ENCODE data around the gene OGFR.

The OGFR gene

DNA sequence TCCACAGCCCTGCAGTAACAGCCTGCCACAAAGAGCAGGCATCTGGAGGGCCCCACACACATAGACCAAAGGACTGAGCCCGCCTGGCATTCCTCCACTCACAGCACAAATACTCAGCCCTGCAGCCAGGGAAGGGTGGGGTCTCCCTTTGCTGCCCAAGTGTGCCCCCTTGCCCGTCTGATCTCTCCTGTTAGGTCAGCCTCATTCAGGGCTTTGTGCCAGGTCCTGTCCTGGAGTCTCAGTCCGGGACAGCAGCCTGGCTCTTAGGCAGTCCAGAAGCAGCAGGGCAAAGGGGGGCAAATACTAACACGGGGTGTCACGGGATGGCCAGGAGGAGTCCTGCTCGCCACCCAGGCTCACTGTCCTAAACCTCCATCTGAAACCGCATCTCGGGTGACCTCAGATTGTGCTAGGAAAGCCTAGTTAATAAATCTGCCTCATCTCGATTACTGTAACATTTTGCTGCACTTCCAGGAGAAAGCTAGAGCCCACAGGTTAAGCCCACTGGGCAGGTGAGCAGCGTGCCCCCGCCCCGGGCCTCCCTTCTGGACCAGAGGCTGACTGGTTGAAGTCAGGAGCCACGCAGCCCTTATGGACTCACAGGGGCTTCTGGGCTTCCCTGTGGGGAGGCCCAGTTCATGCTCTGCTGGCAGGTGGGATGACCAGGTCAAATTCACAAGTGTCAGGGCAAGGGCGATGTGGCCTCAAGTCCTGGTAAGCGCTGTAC is 3.2 kb upstream of the OGFR start:
- no peak for DNase-seq

DNA sequence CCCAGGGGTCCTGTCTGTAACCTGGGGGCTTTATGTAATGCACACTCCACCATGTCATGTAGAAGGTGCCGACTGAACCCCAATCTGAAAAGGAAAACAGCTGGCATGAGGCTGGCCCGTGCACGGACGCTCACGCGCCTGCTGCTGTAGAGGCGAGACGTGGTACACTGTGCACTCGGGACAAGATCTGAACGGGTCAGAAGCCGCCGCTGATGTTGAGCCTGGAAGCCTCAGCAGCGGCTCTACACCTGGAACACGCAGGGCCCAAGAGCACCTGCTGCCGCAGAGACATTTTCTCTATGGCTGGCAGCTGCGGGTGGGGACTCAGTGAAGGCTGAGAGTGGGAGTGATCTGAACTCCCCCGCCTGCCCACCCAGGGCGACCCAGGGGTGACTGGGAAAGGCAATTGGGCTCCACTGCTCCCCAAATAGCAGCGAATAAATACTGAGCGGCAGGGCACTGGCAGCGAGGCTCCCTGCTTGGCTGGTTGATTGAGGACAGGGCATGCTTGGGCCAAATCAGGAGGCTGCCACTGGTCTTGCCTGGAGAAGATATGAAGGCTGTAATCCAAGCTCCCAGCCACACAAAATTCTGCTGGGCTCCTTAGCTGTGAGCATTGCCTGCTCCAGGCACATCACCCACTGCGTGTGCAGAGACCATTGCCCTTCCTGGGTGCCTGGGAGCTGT is 2.5 kb upstream of the OGFR start:
- DNase-seq: no peak

DNA sequence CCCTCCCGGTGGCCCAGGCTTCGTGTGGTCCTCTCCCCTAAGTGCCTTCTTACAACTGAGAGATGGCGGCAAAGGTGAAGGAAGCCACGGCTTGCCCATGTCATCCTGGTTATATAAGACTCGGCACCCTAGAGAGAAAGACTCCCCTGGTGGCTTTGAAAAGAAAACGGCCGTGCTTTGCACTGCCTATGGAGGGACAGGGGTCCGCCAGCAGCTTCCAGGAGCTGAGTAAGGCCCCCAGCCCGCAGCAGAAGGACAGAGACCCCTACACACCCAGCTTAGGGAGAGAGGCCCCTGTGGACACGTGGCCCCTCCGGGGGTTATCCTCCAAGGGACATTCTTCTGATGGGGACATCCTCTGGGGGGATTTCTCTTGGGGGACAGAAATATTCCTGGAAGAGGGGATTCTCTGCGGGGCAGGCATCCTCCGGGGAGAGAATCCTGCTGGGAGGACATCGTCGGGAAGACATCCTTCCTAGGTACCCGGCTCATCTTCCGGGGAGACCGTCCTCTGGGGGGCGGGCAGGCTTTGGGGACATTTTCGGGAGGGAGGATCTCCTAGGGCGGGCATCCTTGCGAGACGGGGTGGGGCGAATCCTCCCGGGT is 511 bp upstream of the OGFR start:
- no peak for DNase-seq

DNA sequence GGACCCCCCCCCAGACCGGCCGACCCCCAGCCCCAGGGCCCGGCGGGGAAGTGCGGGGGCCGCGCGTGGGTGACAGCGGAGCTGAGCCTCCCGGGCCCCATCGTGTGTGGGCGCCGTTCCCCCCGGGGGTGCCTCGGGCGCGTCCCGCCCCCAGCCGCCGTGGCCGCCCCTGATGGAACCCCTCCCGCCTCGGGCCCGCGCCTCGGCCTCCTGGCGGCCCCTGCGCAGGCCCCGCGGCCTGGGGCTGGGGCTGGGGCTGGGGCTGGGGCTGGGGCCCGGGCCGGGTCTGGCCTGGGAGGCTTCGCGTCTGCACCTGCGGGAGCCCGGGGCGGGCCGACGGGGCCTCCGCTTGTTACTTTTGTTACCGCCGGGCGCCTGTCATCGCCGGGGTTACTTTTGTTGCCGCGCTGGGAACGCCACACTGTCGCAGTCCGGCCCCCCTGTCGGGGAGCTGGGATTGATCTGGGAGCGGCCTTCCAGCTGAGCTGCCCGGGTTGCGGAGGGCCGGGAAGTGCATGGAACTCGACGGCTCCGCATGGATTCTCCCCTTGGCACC is 598 bp downstream of the OGFR start:
- DNase-seq: no peak

DNA sequence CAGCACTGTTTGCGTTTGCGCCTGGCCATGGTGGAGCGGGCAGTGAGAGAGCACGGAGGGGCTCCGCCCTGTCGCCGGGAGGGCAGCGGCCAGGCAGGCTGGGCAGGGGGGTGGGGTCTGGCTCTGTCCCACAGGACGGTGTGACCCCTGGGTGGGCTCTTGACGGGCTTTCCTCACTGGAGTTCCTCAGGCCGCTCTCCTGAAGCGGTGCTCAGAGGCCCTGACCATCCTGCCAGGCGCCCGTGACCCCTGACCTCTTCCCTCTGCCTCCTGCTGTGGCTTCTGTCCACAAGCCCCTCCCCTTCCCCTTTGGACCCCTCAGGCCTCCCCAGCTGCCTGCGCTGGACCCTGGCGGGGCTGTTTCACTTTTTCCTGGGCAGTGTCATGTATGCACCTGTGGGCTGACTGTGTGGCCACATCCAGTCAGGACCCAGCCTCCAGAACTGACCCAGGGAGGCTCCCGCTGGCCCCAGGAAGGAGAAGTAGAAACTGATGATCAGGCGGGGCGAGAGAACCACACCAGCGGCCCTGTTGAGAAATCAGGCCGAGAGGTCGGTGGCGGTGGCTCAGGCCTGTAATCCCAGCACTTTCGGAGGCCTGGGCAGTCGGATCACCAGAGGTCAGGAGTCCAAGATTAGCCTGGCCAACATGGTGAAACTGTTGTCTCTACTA is 1.2 kb downstream of the OGFR start:
- DNase-seq: no peak

DNA sequence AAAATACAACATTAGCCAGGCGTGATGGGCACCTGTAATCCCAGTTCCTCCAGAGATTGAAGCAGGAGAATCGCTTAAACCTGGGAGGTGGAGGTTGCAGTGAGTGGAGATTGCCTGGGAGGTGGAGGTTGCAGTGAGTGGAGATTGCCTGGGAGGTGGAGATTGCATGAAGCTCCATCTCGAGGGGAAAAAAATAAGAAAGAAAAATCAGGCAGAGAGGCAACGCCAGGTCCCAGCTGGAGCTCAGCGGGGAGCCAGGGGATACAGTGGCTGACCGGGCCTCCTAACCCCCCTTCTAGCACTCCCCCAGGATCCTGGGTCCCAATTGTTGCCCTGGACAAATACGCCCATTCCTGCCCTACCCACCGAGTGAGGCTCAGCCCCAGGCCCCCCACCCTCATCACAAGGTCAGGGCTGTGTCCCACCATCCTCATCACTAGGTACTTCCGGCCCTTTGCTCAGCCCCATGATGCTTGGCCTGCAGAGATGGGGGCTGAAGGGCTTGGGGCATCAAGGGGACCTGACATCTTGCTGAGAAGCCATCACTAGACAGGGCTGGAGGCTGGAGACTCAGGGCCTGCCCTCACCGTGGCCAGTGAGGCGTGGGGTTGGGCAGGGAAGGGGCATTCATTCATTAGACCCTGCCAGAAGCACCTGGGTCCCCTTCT is 1.9 kb downstream of the OGFR start:
- DNase-seq: no peak

DNA sequence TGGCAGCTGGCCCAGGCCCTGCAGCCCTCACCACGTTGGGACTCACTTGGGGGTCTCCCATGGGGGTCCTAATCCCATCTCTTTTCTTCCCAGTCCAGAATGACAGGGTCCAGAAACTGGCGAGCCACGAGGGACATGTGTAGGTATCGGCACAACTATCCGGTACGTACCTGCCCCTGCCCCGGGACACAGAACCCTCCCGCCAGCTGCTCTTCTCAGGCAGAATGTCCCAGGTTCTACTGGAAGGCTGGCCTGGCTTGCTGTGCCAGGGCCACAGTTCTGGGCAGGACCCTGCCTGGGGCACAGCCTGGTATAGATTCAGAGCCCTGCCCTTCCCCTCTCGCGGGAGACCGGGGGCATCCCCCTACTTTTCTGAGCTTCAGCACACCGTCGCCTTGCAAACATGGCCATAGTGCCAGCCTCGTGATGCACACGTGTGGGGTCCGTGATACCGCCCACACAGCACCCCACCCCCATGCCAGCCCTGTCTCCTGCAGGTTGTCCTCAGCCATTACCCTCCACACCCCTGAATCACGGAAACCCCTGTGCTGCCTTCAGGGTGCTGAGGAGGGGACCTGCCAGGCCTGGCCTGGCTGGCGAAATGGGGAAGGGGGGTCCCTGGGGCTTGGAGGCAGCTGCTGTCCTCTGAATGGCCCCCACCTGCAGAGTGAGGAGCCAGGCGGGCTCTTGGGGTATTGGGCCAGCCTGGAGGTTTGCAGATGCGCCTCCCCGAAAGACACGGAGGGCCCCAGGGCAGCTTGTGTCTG is 3.0 kb downstream of the OGFR start:
- no peak for DNase-seq

DNA sequence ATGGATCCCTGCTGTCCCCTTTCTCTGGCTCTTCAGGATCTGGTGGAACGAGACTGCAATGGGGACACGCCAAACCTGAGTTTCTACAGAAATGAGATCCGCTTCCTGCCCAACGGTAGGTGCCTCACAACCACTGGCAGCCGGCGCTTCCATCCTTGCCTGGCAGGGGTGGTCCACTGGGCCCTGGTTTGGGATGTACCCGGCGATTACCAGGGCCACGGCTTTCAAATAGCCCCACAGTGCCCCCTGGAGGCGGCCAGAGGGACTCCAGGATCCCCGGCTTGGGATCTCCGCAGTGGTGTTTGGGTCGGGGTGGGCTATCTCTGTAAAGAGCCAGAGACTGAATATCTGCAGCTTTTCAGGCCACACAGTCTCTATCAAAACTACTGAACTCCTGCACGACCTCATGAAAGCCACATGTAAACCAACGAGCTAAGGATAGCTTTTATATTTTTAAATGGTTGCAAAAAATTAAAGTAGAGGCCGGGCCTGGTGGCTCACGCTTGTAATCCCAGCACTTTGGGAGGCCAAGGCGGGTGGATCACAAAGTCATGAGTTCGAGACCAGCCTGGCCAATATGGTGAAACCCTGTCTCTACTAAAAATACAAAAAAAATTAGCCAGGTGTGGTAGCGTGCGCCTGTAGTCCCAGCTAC is 3.7 kb downstream of the OGFR start:
- peak; percentile 79 for DNase-seq

DNA sequence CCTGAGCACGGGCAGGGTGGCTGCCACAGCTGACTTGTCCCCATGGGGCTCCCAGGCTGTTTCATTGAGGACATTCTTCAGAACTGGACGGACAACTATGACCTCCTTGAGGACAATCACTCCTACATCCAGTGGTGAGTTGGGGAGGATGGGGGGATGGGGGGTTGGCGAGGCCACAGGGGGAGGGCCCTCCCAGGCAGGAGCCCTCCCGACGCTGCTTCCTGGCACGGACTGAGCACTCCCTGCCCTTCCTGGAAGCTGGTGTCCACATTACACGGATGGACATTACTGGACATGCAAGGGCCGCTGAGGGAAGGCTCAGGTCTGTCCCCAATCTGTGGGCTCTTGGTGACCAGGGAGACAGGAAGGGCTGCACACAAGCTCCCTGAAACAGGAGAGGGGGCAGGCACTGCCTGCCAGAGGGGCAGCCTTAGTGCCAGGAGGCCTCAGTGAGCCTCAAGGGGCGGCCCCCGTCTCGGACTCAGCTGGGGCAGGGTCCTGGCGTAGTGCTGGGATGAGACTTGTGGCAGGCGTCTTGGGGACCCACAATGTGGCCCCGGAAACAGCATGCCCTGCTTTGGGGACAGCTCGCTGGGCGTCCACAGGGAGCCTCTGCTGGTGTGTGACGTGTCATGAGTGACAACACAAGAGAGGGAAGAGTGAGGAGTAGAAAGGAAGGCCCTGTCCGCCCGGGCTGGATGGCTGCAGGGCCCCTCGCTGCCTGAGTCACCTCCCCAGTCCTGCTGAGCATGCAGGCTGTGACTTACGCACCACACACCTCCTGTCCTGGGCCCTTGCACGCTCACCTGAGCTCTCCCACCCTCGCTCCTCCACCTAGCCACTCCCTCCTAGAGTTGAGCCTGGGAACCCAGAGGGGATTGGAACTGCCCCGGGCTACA is 5.1 kb downstream of the OGFR start:
- no peak for DNase-seq

DNA sequence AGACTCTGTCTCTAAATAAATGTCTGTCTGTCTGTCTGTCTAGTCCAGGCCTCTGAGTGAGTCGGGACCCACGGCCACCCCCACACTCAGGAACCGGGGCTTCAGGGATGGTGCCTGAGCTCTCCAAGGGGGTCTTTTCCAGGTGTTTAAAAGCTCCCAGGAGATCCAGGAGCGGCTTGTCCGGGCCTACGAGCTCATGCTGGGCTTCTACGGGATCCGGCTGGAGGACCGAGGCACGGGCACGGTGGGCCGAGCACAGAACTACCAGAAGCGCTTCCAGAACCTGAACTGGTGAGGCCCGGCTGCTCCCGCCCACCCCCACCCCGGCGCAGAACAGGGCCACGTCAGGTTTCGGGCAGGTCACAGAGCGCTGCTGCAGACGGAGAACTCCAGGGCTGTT is 6.7 kb downstream of the OGFR start:
- DNase-seq: no peak

DNA sequence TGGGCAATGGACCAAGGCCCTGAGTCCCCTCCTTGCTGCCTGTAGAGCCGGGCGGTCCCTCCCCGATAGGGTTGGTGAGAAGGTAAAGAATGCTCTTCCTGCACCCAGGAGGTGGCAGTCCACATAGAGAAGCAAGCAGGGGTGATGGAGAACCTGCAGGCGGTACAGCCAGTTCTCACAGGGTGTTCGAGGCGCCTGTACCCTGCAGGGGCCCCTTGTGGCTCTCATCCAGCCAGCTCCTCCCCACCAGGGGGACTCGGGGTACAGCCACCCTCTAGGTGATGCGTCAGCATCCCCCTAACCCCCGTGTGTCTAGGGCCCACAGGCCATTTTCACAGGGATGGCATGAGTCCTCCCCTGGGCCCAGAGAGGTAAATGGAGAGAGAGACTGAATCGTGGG is 7.1 kb downstream of the OGFR start:
- DNase-seq: no peak

DNA sequence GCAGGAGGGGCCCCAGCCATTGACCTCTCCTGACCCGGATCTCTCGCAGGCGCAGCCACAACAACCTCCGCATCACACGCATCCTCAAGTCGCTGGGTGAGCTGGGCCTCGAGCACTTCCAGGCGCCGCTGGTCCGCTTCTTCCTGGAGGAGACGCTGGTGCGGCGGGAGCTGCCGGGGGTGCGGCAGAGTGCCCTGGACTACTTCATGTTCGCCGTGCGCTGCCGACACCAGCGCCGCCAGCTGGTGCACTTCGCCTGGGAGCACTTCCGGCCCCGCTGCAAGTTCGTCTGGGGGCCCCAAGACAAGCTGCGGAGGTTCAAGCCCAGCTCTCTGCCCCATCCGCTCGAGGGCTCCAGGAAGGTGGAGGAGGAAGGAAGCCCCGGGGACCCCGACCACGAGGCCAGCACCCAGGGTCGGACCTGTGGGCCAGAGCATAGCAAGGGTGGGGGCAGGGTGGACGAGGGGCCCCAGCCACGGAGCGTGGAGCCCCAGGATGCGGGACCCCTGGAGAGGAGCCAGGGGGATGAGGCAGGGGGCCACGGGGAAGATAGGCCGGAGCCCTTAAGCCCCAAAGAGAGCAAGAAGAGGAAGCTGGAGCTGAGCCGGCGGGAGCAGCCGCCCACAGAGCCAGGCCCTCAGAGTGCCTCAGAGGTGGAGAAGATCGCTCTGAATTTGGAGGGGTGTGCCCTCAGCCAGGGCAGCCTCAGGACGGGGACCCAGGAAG is 7.7 kb downstream of the OGFR start:
- no peak for DNase-seq

DNA sequence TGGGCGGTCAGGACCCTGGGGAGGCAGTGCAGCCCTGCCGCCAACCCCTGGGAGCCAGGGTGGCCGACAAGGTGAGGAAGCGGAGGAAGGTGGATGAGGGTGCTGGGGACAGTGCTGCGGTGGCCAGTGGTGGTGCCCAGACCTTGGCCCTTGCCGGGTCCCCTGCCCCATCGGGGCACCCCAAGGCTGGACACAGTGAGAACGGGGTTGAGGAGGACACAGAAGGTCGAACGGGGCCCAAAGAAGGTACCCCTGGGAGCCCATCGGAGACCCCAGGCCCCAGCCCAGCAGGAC is 8.2 kb downstream of the OGFR start:
- DNase-seq: no peak

DNA sequence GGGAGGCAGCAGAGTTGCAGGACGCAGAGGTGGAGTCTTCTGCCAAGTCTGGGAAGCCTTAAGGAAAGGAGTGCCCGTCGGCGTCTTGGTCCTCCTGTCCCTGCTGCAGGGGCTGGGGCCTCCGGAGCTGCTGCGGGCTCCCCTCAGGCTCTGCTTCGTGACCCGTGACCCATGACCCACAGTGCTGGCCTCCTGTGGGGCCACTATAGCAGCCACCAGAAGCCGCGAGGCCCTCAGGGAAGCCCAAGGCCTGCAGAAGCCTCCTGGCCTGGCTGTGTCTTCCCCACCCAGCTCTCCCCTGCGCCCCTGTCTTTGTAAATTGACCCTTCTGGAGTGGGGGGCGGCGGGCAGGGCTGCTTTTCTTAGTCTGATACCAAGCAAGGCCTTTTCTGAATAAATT is 9.0 kb downstream of the OGFR start:
- DNase-seq: no peak

DNA sequence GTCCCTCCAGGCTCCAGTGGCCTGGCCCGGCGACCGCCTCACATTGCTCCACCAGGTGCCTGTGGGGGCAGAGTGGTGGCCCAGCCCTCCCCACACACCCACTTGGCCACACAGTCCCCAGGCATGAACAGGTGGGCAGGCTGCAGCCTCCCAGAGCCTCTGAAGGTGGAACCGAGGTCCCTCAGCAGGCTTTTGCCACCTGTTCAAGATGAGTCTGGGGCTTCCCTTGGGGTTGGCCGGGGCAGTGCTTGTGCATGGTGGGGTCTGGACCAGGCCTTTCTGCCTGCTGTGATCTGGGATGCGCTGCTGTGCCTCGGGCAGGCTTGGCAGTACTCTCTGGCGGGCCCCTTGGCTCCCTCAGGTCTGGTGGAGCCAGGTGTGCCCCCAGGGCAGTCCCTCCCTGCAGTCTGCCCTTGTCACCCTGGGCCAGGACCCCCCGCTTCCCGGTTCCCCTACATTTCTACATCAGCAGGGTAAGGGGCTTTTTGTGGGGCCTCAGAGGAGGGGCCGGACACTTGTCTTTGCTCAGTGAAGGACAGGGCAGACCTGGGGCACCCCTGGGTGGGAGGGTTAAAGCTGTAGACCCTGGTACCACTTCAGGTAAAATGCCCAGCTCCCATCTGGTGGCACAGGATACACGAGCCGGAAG is 9.5 kb downstream of the OGFR start:
- no peak for DNase-seq

DNA sequence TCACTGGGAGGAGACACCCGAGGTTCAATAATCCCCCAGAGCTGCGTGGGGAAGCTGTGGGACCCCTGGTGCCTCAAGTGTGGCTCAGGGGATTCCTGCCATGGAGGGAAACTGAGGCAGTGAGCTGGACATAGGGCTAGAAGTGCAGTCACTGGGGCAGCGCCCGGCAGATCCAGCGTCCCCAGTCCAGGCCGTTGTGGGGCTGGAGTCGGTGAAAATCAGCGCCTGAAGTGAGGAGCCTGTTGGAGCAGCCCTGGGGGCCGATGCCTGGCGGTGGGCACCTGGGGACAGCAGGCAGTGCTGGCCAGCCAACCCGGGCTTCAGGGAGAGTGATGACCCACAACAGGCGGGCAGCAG is 10.1 kb downstream of the OGFR start:
- DNase-seq: no peak

DNA sequence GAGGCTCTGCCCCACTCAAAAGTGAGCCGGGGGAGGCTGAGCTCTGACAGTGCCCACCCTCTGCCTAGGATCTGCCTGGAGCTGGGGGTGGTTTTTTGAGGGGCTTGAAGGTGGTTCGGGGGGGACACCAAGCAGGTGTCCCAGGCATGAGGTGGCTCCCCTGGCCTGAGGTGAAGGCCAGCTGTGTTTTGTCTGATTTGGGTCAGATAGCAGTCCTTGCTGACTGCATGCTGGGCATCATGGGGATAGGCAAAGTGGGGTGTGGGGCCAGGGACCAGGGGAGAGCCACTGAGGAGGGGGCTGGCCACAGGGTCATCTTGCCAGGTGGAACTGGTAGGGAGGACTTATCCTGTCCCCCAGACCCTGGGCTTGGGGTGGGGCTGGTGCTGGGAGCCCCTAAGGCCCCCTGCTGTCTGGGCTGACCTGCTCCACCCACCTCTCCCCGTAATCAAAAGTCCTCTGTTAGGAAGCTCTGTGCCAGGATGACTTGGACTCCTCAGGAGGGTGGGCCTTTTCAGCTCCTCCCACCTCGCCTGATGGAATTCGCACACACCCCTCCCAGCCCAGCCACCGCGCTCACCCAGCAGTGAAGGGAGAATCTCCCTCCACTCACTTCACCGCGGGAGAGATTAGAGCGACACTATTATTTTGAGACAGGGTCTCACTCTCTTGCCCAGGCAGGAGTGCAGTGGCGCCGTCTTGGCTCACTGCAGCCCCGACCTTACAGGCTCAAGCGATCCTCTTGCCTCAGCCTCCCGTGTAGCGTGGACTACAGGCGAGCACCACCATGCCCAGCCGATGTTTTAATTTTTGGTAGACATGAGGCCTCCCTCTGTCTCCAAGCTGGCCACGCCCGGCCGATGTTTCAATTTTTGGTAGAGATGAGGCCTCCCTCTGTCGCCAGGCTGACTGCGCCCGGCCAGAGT is 10.7 kb downstream of the OGFR start:
- DNase-seq: no peak
